Jurkat, Clone E6-1 (cell line): Measurements from ENCODE around the gene PCED1B.

ENCODE experiments used
- DNase-seq: peaks from one replicate; pipeline ENCODE4 v3.0.0-alpha.2; 2011; ENCODE audit warnings: low read depth, low spot score
- H3K4me3 ChIP-seq: 2 replicates; pipeline ENCODE4 v1.5.1; 2011; ENCODE audit warnings: mild to moderate bottlenecking, low read length, control low read depth, moderate library complexity

Gene PCED1B

DNA sequence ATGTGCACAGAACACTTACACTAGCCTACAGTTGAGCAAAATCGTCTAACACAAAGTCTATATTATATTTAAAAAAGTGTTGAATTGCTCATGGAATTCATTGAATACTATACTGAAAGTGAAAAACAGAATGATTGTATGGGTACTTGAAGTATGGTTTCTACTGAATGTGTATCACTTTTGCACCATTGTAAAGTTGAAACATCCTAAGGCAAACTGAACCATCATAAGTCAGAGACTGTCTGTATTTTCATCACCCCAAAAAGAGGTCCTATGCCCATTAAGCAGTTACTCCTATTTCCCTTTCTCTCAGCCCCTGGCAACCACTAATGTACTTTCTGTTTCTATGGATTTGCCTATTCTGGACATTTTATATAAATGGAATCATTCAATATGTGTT, 4.8 kb downstream of the PCED1B start:
- no peak for DNase-seq
- no peak overlapping the region for H3K4me3 ChIP-seq

GRCh38 chr12:47085815-47086252, 6.4 kb downstream of the PCED1B start:
- no peak overlapping the region for H3K4me3 ChIP-seq
- DNase-seq = no peak

DNA sequence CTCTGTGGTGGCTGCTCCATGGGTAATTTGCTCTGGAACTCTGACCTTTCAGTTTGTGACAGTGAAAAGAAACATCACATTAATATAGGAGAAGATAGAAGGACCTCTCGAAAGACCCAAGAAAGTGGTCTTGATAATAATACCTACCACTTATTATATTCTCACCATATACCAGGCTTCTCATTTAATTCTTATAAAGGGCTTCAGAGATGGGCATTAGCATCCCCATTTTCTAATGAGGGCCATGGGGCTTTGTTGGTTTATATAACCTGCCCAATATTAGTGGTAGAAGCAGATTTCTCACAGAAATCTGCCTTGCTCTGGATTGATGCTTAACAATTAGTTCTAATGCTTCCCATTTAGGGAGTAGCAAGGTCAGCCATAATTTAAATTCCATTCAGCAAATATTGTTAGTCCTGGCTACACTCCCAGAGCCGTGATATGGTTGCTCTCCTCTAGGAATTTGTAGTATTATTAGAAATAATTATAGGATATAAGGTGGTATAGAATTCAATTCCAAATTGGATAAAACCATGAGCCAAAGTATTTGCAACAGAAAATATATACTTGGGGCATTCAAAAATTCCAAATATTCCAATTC, 7.8 kb downstream of the PCED1B start:
- DNase-seq = no peak

DNA sequence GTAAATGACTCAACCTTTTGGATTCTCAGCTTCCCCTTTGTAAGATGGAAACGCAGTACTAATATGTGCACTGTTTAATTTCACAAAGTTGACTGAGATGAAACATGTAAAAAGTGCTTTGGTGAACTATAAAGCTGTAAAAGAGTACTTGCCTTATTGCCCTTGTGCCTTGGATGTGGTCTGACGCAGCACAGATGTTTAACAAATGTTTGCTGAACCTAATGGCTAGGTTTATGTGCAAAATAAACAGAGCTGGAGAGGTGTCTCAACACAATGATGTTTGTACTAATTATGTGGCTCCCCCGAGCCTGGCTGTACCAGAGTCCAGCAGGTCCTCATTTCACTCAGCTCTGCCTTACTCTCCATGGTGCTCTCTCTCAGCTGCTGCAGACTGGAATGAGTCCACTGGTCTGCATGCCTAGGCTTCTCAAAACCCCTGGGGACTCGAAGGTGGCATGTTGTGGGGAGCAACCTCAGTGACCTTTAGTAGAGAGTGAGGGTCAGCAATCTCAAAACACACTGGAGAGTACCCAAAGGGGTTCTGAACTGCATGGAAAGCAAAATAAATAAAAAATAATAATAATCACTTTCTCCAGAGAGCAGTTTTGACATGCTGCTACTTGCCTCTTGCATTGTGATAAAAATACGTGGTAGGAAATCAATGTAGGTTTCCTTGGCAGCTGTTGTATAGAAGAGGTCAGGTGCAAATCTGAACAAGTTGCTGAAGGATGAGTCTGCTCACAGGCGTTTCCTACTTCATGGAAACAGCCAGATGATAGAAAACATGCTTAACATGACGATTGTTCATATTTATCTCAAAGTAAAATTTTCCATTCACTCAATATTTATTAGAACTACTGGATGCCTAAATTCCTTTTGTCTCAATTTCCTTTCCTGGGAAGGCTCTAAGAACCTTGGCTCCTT, 8.9 kb downstream of the PCED1B start:
- DNase-seq = peak; percentile 41
- H3K4me3 ChIP-seq = no peak overlapping the region

More for the DNA sequence above, 7.8 kb downstream of the PCED1B start:
- H3K4me3 ChIP-seq = no peak overlapping the region

- DNase-seq = no peak
- no peak overlapping the region for H3K4me3 ChIP-seq
These were observed 11.6 kb downstream of the PCED1B start for GRCh38 chr12:47091009-47091408.

- peak; percentile 44 for DNase-seq
These were observed 15.4 kb downstream of the PCED1B start for GRCh38 chr12:47094804-47095203.

DNA sequence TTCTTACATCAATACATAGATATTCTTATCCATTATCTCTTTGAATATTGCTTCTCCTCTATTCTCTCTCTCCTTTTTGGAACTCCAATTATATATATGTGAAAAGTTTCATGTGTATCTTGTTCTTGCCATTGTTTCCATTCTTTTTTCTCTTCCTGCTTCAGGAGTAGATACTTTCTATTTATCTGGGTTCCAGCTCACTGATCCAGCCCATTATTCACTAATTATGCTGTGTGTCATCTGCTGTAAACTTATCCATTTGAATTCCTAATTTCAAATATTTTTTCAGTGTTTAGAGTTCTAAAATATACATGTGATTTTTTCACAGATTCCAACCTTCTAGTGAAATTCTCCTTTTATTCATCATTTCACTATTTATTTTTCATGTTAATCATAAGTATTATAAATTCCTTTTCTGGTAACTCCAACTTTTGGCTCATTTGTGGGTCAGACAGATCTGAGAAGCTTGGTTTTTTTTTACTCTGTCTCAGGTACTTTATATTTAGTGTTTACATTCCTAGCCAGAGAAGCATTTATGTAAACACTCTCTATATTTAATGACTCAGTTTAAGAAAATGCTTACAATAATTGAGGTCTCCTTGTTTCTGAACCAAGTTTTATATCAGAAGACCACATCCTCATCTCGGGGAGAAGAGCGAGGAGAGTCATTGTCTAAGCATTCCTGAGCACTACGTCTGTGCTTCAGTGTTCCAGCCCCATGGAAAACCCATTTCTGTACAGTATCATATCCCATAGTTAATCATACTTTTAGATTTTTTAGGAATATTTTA, 16.2 kb downstream of the PCED1B start:
- DNase-seq = no peak
- H3K4me3 ChIP-seq = no peak overlapping the region

More at GRCh38 chr12:47094804-47095203, 15.4 kb downstream of the PCED1B start:
- H3K4me3 ChIP-seq = no peak overlapping the region

DNA sequence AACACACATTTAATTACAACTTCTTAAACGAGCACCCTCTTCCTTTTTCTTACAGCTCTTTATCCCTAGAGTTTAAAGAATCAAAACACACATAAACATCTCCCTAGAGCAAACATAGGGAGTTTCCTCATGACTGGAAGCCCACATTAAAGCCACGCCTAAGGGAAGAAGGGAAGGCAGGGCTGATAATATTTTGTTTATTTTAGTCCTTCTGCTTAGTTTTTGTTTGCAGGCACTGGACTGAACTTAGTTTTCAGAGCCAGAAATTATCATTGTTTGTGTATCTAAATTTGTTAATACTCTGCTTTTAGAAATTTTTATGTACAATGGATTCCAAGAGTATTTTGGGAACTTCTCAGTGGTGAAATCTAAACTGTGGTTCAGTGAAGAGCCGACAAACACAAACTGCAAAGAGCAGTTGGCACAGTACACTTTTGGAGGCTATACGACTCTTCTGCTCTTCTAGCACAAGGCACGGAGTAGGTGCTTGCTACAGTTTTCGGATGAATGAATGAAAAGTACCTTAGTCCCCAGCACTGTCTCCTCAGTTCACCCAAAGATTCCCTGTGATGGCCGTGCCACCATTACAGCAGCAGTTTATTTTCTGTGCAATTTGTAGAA, 18.0 kb downstream of the PCED1B start:
- DNase-seq = no peak

GRCh38 chr12:47098099-47098498, 18.7 kb downstream of the PCED1B start:
- no peak overlapping the region for H3K4me3 ChIP-seq
- no peak for DNase-seq

More for the DNA sequence above, 18.0 kb downstream of the PCED1B start:
- no peak overlapping the region for H3K4me3 ChIP-seq

DNA sequence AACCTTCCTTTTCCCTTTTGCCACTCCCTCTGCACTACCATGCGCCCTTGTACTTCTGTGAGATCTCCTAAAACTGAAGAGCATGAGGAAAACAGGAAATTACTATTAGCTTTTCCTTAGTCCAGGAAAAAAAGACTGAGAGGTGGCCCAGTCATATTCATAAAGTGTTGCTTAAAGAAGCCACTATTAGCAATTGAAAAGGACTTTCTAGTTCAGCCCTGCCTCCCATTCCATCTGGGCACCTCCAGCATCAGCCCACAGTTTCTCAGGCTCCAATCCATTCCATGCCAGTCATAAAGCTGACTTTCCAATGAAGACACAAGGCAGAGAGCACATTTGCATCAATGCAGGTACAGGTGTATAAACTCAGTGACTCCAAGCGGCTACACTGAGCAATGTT, 20.2 kb downstream of the PCED1B start:
- no peak overlapping the region for H3K4me3 ChIP-seq
- no peak for DNase-seq

DNA sequence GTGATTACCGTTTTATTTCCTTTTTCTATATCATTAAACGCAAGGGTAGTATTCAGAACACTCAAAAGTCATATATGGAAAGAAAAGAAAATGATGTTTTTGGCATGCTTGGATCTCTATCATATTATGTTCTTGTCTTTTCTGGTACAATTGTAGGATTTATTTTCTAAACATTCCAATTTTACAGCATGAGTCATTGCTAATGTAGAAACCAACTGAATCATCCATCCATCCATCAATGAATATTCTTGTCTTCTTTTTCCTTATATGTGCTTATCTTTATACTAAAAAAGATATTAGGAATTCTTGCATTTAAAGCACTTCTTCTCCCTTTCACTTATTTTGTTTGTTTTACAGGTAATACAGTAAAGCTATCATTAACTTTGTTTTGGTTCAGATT, 20.7 kb downstream of the PCED1B start:
- no peak overlapping the region for H3K4me3 ChIP-seq
- DNase-seq = no peak

DNA sequence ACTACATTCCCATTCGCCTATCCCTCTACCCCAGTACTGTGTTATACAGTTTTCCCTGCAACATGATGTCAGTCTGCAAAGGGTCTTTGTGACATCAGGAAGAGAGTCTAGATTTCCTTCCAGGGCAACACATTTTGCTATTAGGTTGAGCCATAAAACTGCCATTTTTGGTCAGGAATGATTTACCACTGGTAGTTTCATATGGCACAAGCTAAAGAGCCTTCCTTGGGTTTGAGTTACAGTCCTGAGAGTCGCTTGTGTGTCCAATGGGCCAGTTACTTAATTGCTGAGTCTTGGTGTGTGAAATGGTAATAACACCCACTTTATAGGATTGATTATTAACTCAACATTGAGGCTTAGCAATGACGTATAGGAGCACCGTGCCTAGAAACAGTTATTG, 23.0 kb downstream of the PCED1B start:
- H3K4me3 ChIP-seq = no peak overlapping the region
- DNase-seq = no peak

GRCh38 chr12:47102845-47103651, 23.6 kb downstream of the PCED1B start:
- no peak overlapping the region for H3K4me3 ChIP-seq
- no peak for DNase-seq

- no peak overlapping the region for H3K4me3 ChIP-seq
- DNase-seq = no peak
These were observed 26.7 kb downstream of the PCED1B start for GRCh38 chr12:47105914-47106674.

DNA sequence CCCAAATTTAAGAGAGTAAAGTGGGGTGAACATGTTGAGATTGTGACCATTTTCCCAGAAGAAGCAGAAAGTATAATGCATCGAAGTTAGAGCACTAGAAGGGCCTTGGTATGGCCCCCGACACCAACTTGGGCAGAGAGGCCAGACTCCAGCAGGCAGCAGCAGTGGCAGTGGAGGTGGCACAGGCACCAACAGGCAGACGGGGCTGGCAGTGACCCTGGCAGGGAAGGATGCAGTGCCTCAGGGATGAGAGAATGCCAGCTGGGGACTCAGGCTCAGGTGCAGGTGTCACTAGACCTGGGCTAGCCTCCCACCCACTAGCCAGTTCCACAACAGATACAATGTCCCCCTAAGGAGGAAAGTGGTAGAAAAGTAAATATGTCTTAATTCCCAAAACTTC, 28.0 kb downstream of the PCED1B start:
- H3K4me3 ChIP-seq = no peak overlapping the region
- DNase-seq = no peak

DNA sequence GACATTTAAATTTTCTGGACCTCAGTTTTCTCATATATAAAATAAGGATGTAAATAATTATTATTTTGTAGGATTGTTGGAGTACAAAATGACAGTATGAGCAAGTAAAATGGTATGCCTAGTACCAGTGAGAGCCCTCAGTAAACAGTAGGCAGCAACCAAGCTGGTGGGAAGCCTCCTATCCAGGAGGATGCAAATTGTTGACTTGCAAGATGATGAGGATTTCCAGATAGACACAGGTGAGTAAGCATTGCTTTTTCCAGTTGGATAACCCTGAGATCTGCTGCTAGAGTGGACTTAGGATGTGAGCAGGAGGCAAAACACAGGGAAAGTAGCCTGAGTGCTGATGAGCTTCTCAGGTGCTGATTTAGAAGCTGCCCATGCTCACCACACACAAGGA, 28.5 kb downstream of the PCED1B start:
- DNase-seq = no peak
- H3K4me3 ChIP-seq = no peak overlapping the region

DNA sequence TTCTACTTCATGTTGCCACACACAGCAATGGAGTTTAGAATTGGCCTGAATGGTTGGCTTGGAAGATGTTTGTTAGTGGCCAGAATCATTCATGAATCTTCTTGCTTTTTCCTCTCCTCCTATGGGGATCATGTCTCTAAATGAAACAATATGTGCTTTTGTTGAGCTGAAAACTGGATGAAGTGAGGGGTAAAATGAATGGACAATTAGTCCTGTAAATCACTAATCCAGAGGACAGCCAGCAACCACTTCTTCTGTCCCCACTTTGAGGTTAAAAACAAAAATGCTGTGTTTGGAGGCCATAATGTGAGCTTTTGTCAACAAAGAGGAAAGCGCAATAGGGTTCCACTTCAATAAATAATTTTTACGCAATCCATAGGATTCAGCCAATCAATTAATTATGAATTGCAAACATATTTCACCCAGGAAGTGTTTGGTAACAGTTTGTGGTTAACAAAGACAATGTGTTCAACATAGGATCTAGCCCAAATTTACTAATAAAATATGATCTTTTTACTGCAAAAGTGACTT, 30.7 kb downstream of the PCED1B start:
- DNase-seq = no peak
- no peak overlapping the region for H3K4me3 ChIP-seq
